Activated T-cell treated with anti-CD3 and anti-CD28 coated beads for 24 hours (primary cell): ENCODE measurements around the gene RLN2.

Experiments used
- DNase-seq: peaks from one replicate; pipeline ENCODE4 v3.0.0-alpha.2; 2020; ENCODE audit warnings: low read depth

The RLN2 gene

DNA sequence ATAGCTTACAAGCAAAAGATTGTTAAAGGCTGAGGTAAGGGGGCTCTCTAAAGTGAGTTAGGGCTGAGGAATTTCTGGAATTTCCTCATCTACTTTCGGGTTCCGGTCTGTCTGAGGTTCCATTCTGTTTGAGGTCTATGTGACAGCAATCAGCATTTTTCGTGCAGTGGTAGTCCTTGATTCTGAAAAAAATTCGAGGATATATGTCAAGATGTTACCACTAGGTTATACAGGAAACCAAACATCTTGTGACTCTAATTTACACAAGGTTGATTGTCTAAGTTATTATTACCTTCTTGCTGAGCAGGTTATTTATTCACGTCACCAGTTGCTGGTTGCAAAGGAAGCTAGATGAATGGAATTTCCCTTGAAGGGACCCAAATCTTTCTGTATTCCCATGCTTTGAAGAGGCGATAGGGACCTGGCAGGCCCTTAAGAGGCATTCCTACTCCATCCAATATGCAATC, 35.2 kb downstream of the RLN2 start:
- DNase-seq = no peak

DNA sequence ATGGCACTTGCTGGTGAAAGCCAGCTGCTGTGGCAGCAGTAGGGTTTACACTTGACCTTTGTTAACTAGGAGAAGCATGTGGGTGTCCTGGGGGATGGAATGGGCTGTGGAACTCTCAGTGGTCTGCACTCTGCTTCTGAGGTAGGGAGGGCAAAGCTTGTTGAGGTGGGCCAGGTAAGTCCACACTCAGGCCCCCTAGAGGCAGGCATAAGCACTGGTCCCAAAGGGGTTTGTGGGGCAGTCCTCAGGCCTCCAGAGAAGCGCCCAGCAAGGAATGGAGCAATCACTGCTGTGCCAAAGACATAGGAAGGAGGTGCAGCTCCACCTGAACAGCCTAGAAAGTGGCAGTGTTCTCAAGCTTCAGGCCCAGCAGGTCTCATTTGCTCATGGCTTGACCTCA, 38.6 kb downstream of the RLN2 start:
- DNase-seq = no peak

DNA sequence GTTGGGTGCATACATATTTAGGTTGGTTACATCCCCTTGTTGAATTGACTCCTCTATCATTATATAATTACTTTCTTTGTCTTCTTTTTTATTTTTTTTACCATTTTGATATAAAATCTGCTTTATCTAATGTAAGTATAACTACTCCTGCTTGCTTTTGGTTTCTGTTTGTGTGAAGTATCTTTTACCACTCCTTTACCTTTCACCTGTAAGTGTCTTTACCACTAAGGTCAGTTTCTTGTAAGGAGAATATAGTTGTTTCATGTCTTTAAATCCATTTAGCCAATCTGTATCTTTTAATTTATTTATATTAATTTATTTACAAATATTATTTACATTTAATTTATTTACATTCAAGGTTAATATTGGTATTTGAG, 40.3 kb downstream of the RLN2 start:
- no peak for DNase-seq

DNA sequence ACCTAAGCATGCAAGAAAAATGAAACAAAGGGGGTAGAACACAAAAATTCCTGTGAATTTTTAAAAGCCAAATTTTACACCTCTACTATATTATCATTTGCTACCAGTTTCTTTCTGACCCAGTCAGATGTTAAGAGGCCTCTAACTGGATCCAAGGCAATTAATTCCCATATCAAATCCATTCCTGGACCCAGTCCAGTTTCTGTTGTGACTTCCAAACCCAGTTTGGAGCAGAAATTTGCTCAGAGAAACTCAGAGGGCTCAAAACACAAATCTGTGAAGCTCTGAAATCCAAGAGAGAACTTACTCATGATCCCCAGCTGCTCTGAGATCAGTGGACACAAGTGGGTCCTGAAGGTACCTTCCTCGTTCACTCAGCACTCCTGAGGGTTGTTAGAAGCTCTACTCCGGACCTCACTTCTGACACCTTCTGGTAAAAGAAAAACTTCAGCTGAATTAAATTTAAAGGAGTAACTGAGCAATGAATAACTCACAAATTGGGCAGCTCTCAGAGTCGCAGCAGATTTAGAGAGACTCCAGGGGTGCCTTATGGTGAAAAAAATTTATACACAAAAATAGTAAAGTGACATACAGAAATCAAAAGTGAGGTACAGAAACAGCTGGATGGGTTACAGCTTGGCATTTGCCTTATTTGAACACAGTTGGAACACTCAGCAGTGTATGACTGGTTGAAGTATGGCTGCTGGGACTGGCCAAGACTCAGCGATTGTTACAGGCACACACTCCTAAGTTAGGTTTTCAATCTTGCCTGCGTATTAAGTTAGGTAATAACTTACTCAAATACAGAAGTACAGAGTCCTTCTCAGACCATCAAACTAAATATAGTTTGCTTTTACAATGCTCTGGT, 40.9 kb downstream of the RLN2 start:
- DNase-seq = no peak
